ENCODE results near the gene TCF23.
"Not testable (repeated sequence)": the region's sequence is repeated elsewhere in the genome, so short reads cannot be mapped to it uniquely, and the experiment has no call there.

Gene TCF23

GRCh38 chr2:27148801-27149439 lies at the start of gene TCF23:
Gene TCF23, plus strand, starts transcription at chr2:27149004. Its CDS starts 130 bp downstream, at chr2:27149134.
- DNase-seq: no peak

GRCh38 chr2:27099334-27099955 lies 49.4 kb upstream of the TCF23 start:
- DNase-seq: no peak

DNA sequence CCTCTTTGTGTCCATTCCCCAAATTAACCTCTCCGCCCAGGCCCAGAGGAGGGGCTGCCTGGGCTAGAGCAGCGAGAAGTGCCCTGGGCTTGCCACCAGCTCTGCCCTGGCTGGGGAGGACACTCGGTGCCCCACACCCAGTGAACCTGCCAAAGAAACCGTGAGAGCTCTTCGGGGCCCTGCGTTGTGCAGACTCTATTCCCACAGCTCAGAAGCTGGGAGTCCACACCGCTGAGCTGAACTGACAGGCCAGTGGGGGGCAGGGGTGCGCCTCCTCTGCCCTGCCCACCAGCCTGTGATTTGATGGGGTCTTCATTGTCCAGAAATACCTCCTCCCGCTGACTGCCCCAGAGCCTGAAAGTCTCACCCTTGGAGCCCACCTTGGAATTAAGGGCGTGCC lies 48.8 kb upstream of the TCF23 start:
- DNase-seq: no peak

- DNase-seq: no peak
Observed at GRCh38 chr2:27102329-27102728, 46.5 kb upstream of the TCF23 start.

GRCh38 chr2:27105981-27106380 lies 42.8 kb upstream of the TCF23 start:
- DNase-seq: no peak

GRCh38 chr2:27108221-27108620 lies 40.6 kb upstream of the TCF23 start:
- no peak for DNase-seq

- no peak for DNase-seq
Observed at GRCh38 chr2:27109083-27109482, 39.7 kb upstream of the TCF23 start.

GRCh38 chr2:27110603-27111352 lies 38.0 kb upstream of the TCF23 start:
- not testable (repeated sequence) for DNase-seq

- not testable (repeated sequence) for DNase-seq
Observed at GRCh38 chr2:27111392-27112078, 37.3 kb upstream of the TCF23 start.

DNA sequence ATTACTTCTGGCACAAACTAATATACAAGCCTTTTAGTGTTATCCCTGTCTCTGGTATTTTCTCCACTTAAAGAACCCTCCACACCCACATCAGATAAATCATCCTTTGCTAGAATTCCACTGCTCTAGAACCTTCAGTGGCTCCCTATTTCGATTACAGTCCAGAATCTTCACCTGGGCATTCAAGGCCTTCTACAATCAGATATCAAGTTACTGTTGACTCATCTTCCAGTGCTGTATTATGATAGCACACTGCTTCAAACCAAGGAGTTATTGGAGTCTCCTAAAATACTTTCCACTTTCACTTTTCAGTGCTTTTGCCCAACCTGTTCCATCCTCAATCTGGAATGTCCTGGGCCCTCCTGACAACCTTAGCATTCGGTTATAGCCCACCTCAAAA lies 33.3 kb upstream of the TCF23 start:
- no peak for DNase-seq

GRCh38 chr2:27117995-27118524 lies 30.7 kb upstream of the TCF23 start:
- DNase-seq: no peak

- DNase-seq: peak; percentile 17
Observed at GRCh38 chr2:27118525-27119329, 30.1 kb upstream of the TCF23 start, which contains the start of gene CGREF1. Gene CGREF1, minus strand, starts transcription at chr2:27119128. Its CDS starts 14,762 bp downstream, at chr2:27104366.

DNA sequence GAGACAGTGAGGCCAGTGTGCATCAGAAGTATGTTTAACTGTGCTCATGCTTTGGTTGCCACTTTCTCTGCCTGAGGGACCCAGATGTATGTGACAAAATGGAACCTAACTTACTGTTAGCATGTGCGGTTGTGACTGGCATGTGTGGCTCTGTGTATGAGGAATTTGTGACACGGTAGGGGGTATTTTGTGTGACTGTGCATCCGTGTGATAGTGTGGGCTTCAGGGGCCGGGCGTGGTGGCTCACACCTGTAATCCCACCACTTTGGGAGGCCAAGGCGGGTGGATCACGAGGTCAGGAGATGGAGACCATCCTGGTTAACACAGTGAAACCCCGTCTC lies 29.5 kb upstream of the TCF23 start:
- DNase-seq: not testable (repeated sequence)

- no peak for DNase-seq
Observed at GRCh38 chr2:27121906-27122305, 26.9 kb upstream of the TCF23 start.

GRCh38 chr2:27122791-27123190 lies 26.0 kb upstream of the TCF23 start:
- no peak for DNase-seq

- peak; percentile 79 for DNase-seq
Observed at GRCh38 chr2:27123302-27124150, 25.3 kb upstream of the TCF23 start, which contains the start of gene ABHD1. Gene ABHD1, plus strand, starts transcription at chr2:27123815. Its CDS starts 134 bp downstream, at chr2:27123949.

DNA sequence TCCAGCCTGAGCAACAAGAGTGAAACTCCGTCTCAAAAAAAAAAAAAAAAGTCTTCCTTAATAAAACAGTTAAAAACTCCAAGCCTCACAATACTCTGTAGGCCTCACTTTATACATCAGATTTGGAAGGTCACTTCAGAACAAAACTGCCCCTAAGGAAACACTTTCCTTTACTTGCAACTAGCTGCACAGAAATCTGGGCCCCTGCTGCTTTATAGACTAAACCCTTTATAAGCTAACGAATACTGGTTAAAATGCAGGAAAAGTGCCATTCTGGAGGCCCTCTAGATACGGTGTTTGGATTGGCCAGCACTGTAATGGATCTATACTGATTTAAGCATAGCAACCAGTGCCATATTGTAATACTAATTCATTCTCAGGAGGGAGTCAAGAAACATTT lies 23.7 kb upstream of the TCF23 start:
- no peak for DNase-seq

- DNase-seq: no peak
Observed at GRCh38 chr2:27126252-27126710, 22.5 kb upstream of the TCF23 start.

- DNase-seq: no peak
Observed at GRCh38 chr2:27127883-27128667, 20.7 kb upstream of the TCF23 start.
